Ovary (tissue), 3 donors: Measurements from ENCODE around the gene RFC4.

ENCODE experiments used
- EP300 ChIP-seq: sonication (generic); formaldehyde crosslinking; IDR thresholded peaks from one replicate; pipeline ENCODE4 v1.6.1; 2017; ENCODE audit warnings: antibody characterized with exemption
- TF ChIP-seq, protein P1 (sequence below), 3 donors: fragments of 450-650 bp in 2 of 3; fragments of 200-600 bp in 1 of 3; IDR thresholded peaks; one replicate each; pipeline versions ENCODE4 v1.5.1 to v1.8.0; 2016 to 2022; ENCODE audit warnings: antibody characterized with exemption in 3 of 3, mild to moderate bottlenecking in 1 of 3
- donor health status: DM: no; HTN: no; CAD: no.

DNA sequence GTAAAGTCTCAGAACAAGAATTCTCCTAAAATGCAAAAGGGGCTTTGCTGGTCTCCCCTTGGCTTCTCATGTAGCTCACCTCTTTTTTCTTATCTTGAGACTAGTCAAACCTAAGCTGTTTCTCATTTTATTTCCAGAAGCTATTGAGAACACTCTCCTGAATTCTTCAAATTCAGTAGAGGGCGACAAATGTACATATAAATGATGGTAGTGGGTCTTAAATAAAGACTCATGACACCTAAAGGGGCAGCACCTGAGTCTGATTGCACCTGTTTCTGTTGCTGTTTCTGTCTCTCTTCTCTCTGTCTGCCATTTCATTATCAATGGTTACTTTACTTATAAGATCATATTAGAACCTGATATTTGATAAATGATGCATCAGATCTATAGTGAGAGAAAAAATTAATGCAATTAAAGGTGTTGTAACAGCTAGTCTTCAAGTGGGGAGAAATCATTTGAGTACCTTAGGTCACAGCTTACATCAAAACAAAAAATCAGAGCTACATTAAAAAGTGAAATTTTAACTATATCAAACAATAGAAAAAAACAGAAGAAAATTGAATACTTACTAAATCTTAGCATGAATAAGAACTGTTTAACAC, 43.2 kb upstream of the RFC4 start:
- TF ChIP-seq, protein P1, sequence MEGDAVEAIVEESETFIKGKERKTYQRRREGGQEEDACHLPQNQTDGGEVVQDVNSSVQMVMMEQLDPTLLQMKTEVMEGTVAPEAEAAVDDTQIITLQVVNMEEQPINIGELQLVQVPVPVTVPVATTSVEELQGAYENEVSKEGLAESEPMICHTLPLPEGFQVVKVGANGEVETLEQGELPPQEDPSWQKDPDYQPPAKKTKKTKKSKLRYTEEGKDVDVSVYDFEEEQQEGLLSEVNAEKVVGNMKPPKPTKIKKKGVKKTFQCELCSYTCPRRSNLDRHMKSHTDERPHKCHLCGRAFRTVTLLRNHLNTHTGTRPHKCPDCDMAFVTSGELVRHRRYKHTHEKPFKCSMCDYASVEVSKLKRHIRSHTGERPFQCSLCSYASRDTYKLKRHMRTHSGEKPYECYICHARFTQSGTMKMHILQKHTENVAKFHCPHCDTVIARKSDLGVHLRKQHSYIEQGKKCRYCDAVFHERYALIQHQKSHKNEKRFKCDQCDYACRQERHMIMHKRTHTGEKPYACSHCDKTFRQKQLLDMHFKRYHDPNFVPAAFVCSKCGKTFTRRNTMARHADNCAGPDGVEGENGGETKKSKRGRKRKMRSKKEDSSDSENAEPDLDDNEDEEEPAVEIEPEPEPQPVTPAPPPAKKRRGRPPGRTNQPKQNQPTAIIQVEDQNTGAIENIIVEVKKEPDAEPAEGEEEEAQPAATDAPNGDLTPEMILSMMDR (IDR thresholded peaks at IDR 0.05): no peak
- TF ChIP-seq EP300: no peak
